GM21515 (cell line): ENCODE results near the gene ADAMTS2.

Experiments
- ATAC-seq: cut with Tn5 transposase; IDR thresholded peaks from one replicate; pipeline ENCODE4 v1.9.1; 2021; ENCODE audit not compliant: unreplicated experiment

The ADAMTS2 gene

DNA sequence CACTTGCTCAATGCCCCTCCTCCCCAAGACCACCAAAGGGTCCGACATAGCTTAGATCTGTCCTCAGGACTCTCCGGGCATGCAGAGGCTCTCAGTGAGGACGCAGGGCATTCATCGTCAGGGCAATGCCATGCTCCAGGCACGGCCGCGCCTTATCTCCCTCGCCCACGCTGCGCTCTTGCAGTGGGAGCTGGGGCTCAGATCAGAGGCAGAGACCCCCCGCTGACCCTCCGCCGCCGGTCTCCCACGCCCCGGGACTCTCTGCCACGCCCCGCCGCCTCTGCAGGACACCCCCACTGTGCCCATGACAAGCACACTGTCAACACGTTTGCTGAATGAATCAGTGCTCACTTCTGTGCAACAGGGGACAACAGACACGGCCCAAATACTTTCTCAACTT, 140.7 kb downstream of the ADAMTS2 start:
- no peak for ATAC-seq

- no peak for ATAC-seq
These were observed 142.0 kb downstream of the ADAMTS2 start for GRCh38 chr5:179203248-179203647.

DNA sequence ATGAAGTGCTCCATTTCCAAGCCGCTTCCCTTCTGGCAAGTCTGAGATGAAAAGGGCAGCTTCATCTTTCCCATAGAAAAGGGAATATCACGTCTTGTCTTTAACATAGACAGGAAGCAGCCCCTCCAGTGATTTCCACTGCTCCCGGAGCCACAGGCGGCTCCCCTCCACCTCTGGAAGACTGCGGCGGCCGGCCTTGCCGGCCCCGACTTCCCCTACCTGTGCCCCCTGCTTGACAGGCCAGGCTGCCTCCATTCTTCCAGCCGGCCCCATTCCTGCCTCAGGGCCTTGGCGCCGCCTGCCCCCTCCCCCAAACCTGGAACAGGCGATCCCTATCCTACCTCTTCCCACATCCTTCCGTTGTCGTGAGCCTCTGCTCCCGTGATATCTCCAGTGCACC, 143.3 kb downstream of the ADAMTS2 start:
- ATAC-seq = no peak

DNA sequence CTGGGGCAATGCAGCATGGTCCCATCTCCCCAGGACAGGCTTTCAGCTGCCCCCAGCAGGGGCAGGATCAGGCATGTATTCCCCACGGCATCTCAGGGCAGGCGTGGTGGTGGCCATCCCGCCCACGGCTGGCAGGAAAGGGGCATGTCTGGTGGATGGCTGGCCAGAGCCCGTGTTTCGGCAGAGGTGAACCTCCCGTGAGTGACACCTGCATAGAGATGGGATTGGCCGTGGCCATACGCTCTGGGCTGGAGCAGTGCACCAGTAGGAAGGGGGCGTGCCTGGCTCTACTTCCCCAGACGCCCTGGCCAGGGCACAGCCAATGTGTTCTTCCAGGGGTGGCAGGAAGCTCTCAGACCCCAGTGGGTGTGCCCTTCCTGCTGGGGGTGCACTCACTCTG, 146.0 kb downstream of the ADAMTS2 start:
- no peak for ATAC-seq

DNA sequence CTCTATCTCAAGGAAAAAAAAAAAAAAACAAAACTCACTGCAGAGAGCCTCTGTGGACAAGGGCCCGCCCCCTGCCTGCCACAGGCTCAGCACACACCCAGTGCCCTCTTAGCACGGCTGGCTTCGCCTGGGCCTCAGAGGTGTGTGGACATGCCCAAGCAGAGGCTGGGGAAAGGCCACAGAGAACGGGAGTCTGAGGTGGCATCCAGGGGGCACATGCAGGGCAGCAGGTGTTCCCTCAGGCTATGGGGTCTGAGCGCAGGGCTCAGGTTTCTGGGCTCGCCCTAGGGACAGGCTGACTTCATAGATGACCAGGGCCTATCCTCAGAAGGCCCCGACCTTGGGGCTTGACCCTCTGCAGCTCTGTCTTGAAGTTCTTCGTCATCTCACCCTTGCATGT, 146.4 kb downstream of the ADAMTS2 start:
- ATAC-seq = no peak

DNA sequence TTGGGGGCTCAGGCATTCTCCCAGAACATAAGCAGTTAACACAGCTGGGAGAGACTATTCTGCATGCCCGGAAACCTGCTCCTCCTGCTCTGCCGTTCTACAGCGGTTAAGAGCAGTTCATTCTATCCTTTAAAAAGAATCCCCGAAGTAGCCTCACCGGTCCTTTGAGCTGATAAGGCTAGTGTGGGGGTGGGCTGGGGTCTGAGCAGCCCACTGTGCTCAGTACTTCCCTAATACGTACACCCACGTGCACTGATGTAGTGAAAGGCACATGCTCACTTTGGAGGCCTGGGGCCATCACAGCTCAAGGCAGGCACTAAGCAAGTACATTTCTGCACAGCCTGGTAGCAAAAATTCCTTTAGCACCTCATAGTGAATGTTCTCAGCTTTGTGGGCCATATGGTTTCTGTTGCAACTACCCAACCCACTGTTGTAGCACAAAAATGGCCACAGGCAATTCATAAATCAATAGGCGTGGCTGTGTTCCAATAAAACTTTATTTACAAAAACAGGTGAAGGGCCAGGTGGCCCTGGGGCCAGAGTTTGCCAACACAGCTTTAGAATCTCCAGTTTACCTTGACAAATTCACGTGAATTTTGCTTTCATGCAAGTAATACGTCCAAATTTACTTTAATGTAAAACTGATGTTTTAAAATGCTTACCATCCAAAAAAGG, 148.7 kb downstream of the ADAMTS2 start:
- no peak for ATAC-seq

DNA sequence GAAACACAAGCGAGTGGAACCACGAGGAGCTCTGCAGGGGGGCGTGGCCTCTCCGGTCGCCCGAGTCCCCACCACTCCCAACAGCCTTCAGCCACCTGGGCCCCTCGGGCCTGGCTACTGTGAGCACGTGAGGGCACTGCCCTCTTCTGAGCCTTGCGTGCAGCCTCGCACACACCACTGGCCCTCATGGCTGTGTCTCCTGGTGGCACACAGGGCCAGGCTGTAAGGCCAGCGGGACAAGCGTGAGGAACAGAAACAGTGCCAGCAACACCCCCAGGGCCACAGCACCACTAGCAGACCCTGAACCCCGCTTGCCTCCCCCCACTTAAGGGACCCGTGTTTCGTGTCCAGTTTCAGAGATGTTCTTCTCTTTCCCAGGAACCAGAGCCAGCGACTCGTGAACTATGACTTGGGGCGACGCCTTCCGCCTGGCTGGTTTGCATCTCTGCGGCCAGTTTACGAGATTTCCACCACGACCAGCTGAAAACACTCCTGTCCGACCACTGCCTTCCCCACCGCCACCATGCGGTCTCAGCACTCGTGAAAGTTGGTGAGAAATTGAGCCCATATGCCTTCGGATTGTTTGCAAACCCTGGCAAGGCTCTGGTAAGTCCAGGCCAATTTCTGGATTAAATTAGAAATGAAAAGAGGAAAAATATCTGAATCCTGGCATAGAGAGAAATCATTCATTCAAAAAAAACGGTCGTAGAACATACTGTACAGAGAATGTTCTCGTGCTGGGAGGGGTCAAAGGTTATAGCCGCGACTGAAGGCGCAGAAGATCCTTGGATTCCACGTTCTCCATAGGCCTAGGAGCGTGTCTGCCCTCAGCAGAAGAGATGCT, 149.5 kb downstream of the ADAMTS2 start:
- no peak for ATAC-seq

- no peak for ATAC-seq
These were observed 150.3 kb downstream of the ADAMTS2 start for GRCh38 chr5:179194941-179195381.

- no peak for ATAC-seq
These were observed 150.9 kb downstream of the ADAMTS2 start for GRCh38 chr5:179194201-179194910.

GRCh38 chr5:179193746-179194145, 151.5 kb downstream of the ADAMTS2 start:
- ATAC-seq = no peak

GRCh38 chr5:179192891-179193470, 152.3 kb downstream of the ADAMTS2 start:
- no peak for ATAC-seq

- no peak for ATAC-seq
These were observed 152.9 kb downstream of the ADAMTS2 start for GRCh38 chr5:179192185-179192890.

DNA sequence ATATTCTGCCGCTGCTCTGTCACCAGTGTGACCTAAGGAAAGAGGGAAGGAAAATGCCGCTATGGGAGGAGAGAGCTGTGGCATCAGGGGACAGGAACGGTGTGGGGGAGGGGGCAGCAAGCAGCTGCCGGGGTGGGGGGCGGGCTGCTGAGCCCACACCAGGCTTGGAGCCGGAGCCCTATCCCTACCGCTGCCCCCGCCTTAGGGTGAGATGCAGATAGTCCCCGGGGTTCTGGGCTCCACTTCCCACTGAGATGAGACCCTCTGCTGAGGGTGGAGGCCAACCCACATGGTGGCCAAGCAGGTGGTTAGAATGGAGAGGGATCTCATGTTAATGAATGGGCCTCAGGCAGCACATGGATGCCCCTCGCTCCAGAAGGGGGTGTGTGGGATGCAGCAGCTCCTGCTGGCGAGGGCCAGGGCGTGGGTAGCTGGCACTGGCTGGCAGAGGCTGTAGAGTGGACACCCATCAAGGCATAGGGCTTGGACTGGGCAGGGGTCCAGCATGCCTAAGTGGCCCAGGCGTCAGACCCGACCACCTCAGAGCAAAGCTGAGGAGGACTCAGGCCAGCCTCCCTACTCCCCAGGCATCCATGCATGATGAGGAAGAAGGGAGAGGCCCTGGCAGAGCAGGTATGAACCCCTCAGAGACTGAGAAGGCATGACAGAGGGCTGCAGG, 153.6 kb downstream of the ADAMTS2 start:
- ATAC-seq = no peak

DNA sequence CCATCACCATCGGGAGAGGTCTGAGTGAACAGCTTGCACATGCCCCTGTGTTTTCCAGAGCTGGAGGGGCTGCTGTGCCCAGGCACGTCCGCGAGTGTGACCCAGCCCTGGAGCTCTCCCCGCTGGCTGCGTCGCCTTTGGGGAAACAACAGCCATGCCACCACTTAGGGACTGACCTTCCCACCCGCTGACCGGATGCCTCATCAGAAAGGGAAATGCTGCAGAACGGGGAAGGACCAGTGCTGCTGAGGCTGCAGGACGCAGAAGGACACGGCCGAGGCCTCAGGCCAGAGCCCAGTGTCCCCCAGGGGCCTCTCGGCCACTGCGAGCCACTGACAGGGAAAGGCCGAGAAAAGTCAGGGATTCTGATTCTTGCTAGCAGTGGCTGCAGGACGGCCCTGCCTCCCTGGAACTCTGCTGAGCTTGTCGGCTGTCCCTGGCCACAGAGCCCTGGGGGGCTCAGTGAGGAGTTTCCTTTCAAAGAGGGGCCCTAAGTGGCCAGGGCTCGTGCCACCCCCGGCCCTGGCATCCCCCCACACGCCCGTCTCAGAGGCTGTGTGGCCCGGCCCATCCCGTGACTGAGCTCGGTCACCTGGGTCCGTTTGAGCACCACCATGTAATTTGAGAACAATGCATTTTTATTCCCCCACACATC, 154.3 kb downstream of the ADAMTS2 start:
- ATAC-seq = no peak

DNA sequence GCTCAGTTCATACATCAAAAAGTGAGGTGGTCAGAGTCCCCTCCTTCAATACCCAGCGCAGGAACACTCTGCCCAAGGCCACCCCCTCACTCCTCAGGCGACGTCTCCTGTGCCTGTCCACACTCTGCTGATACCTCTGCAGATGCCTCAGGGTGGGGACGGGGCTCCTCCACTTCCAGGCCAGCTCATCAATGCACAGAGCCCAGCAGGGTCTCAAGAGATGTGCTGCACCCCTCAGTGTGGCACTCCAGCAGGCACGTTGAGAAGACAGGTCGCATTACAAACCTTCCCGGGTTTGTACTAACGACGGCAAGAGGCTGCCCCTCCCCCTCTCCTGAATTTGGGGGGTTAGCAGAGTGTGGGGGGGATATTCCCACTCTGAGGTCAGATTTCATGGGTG, 156.6 kb downstream of the ADAMTS2 start:
- no peak for ATAC-seq

DNA sequence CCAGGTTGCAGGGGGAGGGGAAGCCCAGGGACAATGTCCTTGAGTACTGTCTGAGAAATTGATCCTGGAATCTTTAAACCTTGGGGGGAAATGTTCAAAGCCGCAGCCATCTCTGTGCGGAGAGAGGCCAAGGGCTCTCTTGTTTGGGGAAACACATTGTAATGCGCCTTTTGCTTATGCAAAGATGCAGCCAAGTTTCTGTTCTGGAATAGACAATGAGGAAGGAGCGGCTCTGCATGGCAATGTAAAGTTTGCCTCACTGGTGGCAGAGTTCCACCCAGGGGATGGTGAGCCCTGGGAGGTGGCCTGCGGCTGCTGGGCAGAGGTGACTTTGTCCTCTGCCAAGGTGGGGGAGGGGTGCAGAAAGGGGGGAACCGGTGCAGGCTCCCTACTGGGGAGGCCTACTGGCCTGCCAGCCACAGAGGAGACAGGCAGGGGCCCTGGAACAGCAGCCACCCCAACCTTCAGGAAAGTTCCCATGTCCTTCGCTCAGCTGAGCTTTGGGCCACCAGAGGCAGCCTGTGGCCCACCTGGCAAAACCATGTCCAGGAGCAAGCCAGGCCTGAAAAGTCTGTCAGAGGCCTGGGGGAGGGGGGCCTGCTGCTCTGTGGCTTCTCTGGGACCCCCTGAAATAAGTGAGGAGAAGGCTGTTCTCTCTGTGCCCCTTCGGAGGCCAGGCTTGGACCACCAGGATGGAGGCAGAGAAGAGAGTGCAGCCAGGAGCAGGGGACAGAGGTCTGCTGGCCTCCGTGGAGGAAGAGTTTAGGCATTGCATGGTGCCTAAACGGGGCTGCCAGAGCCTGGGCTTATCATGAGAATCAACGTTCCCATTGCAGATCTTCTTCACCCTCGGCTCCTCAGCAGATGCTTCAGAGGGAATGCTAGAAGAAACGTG, 157.3 kb downstream of the ADAMTS2 start:
- ATAC-seq = no peak

GRCh38 chr5:179187229-179187678, 158.0 kb downstream of the ADAMTS2 start:
- no peak for ATAC-seq

DNA sequence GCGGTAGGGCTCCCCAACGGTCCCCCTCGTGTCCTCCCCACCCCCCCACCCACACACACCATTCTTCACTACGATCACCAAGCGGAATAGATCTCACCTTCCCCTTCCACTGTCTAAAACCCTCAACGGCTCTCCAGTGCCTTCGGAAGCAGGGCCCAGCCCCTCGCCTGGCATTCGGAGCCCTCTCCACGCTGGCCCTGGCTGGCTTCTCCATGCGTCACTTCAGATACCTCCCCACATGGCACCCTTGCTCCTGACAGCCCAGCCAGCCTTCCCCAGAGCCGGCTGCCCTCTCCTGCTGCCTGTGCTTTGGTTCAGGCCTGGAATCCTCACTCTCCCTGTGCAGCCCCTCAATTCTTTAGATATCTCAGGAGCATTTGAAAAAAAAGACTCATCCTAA, 158.5 kb downstream of the ADAMTS2 start:
- no peak for ATAC-seq
